ENCODE results near the gene C1orf74.

The C1orf74 gene

DNA sequence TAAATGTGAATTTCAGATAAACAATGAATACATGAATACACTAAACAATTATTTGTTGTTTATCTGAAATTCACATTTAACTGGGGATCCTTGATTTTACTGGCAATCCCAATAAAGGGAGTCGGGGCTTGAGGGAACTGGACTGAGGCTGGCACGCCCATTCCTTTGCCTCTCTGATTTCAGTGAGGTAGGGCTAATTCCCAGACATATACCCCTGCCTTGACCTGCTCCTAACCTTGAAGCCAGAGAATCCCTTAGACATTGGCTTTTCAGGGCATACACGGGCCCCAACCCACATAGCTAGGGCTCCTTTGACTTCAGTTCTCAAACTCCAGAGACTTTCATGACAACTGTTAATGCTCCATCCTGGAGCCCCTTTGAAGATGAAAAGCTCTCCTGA is 32.6 kb upstream of the C1orf74 start:
- in situ Hi-C loops (cut with HindIII; ENCODE audit: low sequenced_read_pairs), result no loop called here
- TF ChIP-seq, protein P1, sequence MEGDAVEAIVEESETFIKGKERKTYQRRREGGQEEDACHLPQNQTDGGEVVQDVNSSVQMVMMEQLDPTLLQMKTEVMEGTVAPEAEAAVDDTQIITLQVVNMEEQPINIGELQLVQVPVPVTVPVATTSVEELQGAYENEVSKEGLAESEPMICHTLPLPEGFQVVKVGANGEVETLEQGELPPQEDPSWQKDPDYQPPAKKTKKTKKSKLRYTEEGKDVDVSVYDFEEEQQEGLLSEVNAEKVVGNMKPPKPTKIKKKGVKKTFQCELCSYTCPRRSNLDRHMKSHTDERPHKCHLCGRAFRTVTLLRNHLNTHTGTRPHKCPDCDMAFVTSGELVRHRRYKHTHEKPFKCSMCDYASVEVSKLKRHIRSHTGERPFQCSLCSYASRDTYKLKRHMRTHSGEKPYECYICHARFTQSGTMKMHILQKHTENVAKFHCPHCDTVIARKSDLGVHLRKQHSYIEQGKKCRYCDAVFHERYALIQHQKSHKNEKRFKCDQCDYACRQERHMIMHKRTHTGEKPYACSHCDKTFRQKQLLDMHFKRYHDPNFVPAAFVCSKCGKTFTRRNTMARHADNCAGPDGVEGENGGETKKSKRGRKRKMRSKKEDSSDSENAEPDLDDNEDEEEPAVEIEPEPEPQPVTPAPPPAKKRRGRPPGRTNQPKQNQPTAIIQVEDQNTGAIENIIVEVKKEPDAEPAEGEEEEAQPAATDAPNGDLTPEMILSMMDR (IDR thresholded peaks at IDR 0.05; ENCODE audit: low read depth, low read length, missing control alignments), result no peak
- no peak for DNase-seq (ENCODE audit: low read depth)
- H3K4me3 ChIP-seq (ENCODE audit: low read depth, low read length), result no peak overlapping the region

DNA sequence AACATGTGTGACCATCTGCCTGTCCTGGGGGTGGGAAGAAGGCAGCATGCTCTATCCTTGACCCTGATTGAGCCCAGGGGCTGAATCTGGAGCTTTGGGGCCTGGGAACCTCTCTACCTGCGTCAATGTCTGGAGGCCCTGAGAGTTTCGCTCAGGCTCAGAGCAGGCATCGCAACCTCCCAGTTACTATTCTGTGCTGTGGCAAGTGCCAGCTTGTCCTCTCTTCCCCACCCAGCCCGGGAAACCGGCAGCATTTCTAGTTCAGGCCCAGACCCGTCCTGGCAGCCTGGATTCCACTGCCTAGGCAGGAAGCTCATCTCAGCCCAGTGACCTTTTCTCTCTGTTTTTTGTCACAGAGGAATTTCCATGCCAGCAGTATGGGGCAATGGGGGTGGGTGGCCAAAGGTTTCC is 31.6 kb upstream of the C1orf74 start:
- H3K4me3 ChIP-seq (ENCODE audit: low read depth, low read length), result no peak overlapping the region
- DNase-seq (ENCODE audit: low read depth), result no peak
- TF ChIP-seq, protein P1 (IDR thresholded peaks at IDR 0.05; ENCODE audit: low read depth, low read length, missing control alignments), result no peak
- in situ Hi-C loops (cut with HindIII; ENCODE audit: low sequenced_read_pairs), result no loop called here

GRCh38 chr1:209815490-209815889 is 31.1 kb upstream of the C1orf74 start:
- in situ Hi-C loops (cut with HindIII; ENCODE audit: low sequenced_read_pairs), result no loop called here
- TF ChIP-seq, protein P1 (IDR thresholded peaks at IDR 0.05; ENCODE audit: low read depth, low read length, missing control alignments), result no peak
- DNase-seq (ENCODE audit: low read depth), result no peak
- no peak overlapping the region for H3K4me3 ChIP-seq (ENCODE audit: low read depth, low read length)

DNA sequence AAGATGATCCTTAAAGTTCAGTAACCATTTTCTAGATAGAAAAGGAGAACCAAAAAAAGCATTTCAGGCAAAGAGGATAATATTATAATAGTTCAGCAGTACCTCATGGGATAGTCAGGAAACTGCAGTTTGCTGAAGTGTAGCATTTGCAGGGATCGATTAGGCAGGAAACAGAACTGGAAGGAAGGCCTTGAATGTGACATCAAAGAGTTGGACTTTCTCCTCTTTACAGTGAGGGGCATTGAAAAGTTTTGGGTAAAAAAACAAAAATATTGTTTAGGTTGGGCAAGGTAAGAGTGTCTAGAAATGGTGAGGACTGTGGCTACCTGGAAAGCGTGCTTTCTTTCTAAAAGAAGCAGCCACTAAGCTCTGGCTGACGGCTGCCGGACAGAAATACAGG is 29.5 kb upstream of the C1orf74 start:
- H3K4me3 ChIP-seq (ENCODE audit: low read depth, low read length), result no peak overlapping the region
- TF ChIP-seq, protein P1 (IDR thresholded peaks at IDR 0.05; ENCODE audit: low read depth, low read length, missing control alignments), result no peak
- DNase-seq (ENCODE audit: low read depth), result no peak
- in situ Hi-C loops (cut with HindIII; ENCODE audit: low sequenced_read_pairs), result no loop called here

GRCh38 chr1:209810783-209811182 is 26.4 kb upstream of the C1orf74 start:
- in situ Hi-C loops (cut with HindIII; ENCODE audit: low sequenced_read_pairs), result no loop called here

GRCh38 chr1:209809611-209810010 is 25.3 kb upstream of the C1orf74 start:
- in situ Hi-C loops (cut with HindIII; ENCODE audit: low sequenced_read_pairs), result no loop called here
- no peak for DNase-seq (ENCODE audit: low read depth)
- no peak overlapping the region for H3K4me3 ChIP-seq (ENCODE audit: low read depth, low read length)
- TF ChIP-seq, protein P1 (IDR thresholded peaks at IDR 0.05; ENCODE audit: low read depth, low read length, missing control alignments), result no peak

More at GRCh38 chr1:209810783-209811182, 26.4 kb upstream of the C1orf74 start:
- TF ChIP-seq, protein P1 (IDR thresholded peaks at IDR 0.05; ENCODE audit: low read depth, low read length, missing control alignments), result no peak
- no peak overlapping the region for H3K4me3 ChIP-seq (ENCODE audit: low read depth, low read length)
- no peak for DNase-seq (ENCODE audit: low read depth)

Measured in astrocyte of the cerebellum (primary cell).